Activated T-cell treated with anti-CD3 and anti-CD28 coated beads for 24 hours (primary cell): ENCODE data around the gene UTS2B.

Experiments used
- DNase-seq: peaks from one replicate; pipeline ENCODE4 v3.0.0-alpha.2; 2020; ENCODE audit warnings: low read depth

Gene UTS2B

DNA sequence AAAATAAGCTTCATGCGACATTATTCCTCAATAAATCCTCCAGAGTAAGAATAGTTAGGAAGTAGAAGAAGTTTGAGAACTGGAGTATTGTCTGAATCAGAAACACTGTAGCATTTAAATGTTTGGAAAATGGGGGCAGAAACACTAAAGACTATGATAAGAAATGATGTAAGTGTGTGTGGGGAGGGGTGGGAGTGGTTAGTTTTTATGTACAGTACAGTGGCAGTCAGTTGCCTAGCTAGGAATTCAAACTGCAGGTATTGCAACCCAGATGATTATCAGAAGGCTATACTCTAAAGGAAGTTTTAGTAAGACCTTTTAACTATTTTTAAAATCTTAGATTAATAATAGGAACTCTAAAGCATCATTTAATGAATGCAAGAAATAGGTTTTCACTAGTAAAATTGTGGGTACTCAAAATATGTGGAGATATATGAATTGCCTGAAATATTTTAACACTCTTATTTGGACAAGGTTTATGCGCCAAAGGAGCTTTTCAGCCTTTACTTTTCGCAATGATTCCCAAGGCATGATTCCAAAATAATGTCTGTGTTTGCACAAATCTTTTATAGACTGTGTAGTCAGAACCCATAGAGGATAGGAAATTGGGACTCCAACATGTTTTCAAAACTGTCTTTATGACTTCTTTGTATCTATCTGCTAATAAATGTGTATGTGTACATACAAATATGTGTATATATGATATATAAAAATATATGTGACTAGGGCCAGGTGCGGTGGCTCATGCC is 9.1 kb downstream of the UTS2B start:
- DNase-seq, result no peak

DNA sequence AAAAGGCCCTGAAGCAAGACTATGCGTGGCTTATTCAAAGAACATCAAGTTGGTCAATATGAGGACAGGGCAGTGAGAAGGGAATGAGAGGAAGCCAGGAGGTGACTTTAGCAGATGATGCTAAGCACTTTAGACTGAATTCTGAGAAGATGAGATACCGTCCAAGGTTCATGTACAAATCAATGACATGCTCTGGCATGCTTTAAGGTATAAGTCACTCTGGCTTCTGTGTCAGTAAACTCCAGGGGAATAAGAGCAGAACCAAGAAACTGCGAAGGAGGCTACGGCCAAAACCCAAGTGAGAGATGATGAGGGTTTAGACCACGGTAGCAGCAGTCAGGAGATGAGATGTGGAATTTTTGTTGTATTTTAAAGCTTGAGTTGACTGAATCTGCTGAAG is 10.0 kb downstream of the UTS2B start:
- DNase-seq, result no peak

DNA sequence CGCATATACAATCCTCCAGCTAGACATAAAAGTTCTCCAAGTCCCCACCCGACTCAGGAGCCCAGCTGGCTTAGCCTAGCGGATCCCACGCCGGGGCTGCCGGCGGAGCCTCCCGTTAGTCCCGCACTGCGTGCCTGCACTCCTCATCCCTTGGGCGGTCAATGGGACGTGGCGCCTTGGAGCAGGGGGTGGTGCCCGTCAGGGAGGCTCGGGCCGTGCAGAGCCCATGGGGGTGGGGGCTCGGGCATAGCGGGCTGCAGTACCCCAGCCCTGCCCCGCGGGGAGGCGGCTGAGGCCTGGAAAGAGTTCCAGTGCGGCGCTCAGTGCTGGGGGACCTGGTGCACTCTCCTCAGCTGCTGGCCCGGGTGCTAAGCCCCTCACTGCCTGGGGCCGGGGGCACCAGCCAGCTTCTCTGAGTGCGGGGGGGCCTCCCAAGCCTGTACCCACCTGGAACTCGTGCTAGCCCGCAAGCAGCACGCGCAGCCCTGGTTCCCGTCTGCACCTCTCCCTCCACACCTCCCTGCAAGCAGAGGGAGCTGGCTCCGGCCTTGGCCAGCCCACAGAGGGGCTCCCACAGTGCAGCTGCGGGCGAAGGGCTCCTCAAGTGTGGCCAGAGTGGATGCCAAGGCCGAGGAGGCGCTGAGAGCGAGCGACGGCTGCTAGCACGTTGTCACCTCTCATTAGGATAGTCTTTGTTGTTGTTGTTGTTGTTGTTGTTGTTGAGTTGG is 13.3 kb downstream of the UTS2B start:
- no peak for DNase-seq

DNA sequence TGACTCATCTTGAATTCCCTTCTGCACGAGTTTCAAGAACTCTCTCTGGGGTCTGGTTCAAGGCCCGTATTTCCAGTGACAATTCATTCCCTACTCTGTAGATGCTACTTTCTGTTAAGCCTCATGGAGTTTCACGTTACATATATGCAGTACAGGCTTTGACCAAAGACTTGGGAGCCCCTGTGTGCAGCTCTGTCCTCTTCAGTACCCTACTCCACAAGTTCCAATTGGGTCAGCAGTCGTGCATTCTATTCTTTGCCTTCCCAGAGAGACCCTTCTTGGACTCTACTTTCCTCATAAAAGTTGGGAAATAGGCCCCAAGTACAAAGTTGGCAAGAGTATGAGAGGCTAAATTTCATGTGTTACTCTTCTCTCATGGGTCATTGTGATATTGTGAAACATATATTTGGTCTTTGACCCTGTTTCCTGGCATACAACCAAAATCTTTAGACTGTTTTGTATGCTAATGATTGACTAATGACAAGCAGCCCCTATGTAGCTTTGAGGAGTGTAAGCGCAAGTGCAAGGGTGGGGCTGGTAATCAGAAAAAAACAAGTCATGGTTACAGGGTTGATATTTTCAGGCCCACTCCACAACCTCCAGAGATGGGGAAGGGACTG is 16.1 kb downstream of the UTS2B start:
- DNase-seq, result no peak

DNA sequence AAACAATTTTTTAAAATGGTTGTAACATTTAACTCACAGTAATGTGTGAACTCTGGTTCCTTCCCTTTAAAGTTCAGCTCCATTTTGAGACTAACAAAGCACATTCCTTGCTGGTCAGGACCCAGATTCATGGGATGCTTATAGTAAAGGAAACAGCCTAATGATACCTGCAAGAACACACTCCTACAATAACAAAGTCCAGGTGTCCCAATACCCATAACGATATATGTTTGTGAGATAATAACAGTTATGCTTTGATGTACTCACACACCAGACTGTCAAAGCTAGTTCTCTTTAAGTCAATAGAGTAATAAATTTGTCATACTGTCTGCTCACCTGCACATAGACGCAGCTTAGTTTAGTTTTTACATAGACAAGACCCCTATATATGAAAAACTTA is 17.0 kb downstream of the UTS2B start:
- DNase-seq, result no peak

DNA sequence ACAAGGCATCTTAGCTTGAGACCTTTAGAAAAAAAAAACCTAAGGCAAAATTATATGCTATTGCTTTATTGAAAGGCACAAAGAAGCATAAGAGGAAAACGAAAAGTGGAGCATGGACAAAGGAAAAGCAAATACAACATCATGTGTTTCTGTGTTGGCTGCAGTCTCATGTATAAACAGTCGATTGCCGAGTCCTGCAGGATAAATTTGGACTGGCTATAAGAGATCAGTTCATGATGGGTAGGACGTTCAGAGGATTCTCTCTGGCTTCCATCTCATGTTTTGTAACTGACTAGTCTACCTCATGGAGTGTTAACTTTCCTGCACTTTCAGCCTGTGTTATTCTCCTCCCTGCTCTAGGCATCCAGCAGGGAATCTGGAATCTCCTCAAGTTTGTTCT is 23.0 kb downstream of the UTS2B start:
- no peak for DNase-seq

DNA sequence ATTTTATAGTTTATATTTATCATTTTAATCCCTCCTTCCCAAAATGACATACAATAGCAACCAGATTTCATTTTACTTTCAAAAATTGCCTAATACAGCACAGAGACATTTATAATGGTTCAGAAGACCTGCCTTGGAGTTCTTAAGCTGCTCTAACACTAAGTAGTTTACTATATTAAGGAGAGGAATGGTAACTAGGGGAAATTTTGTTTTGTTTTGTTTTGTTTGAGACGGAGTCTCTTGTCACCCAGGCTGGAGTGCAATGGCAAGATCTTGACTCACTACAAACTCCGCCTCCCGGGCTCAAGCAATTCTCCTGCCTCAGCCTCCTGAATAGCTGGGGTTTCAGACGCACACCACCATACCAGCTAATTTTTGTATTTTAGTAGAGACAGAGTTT is 23.9 kb downstream of the UTS2B start:
- DNase-seq, result no peak

DNA sequence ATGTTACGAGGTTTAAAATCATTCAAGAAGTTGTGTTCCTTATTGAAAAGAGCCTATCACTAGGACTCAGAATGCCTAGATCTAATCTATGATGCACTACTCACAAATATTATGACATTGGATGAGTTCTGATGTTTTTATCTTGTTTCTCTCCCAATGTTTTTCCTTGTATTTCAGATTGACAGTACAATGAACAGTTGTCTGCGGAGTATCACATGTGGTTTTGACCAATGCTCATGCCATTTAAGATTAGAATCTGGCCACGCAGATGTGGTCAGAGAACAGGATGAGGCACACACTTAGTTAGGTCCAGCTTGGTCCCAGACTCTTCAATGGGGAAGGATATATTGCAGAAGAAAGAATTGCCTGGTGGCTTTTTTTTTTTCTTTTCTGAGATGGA is 26.7 kb downstream of the UTS2B start:
- DNase-seq, result no peak

DNA sequence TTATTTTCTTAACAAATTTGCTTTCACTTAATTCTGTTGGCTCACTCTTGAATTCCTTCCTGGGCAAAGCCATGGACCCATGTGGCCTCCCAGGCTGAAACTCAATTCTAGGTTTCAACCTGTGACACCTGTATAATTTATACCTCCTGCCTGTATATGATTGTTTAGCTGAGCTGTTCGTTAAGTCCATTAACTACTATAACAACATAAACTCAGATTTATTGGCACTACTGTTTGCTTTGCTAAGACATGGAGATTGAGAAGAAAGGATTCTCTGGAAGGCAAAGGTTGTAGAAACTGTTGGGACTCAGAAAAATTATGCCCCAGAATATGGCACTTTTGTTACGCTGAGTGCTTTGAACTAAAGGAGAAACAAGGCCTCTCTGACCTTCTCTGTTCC is 27.9 kb downstream of the UTS2B start:
- DNase-seq, result no peak

DNA sequence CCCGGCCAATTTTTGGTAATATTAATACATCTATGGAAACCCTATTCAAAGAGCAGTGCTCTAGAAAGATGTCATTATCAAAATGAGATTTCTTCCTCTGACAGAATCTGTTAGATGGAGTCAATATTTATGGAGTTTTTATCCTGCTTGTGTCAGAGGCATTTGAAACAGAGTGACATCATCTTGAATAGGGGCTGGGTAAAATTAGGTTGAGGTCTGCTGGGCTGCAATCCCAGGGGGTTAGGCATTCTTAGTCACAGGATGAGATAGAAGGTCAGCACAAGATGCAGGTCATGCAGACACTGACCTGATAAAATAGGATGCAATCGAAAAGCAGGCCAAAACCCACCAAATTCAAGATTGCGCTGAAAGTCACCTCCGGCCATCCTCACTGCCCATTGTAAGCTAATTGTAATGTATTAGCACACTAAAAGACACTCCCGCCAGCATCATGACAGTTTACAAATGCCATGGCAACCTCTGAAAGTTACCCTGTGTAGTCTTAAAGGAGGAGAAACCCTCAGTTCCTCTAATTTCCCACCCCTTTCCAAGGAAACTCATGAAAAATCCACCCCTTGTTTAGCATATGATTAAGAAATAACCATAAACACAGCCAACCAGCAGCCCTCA is 28.4 kb downstream of the UTS2B start:
- no peak for DNase-seq

DNA sequence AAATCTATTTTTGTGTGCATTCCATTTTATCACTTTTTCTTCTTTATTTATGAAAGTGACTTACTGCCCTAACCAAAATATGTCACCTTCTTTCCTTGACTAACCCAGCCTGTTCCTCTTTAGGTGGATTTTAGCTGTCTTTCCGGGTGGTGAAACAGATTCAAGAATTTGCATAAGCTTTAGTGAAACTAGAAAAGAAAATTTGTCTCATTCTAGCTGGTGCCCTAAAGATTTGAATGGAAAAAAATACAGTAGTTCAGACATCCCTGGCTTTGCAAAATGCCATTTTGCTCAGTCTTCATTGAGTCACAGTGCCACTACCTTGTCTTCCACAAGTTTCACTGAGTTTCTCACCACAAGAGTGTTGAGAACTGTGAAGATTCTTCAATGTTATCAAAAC is 29.3 kb downstream of the UTS2B start:
- no peak for DNase-seq

DNA sequence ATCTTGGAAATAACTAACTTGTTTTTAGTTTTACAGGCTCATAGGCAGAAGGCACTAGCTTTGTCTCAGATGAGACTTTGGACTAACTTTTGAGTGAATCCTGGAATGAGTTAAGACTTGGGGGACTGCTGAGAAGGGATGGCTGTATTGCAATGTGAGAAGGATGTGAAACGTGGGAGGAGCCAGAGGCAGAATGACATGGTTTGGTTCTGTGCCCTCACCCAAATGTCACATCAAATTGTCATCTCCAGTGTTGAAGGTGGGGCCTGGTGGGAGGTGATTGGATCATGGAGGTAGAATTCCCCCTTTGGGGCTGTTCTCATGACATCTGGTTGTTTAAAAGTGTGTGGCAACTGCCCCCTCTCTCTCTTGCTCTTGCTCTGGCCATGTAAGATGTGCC is 29.9 kb downstream of the UTS2B start:
- DNase-seq, result no peak

DNA sequence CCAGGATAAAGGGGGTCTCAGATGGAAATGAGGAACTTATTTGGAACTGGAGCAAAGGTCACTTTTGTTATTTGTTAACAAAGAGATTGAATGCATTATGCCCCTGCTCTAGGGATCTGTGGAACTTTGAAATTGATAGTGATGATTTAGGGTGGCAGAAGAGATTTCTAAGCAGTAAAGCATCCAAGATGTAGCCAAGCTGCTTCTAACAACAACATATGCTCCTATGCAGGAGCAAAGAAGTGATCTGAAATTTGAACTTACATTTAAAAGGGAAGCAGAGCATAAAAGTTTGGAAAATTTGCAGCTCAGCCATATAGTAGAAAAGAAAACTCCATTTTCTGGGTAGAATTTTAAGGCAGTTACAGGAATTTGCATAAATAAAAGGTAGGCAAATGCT is 31.5 kb downstream of the UTS2B start:
- DNase-seq, result no peak

DNA sequence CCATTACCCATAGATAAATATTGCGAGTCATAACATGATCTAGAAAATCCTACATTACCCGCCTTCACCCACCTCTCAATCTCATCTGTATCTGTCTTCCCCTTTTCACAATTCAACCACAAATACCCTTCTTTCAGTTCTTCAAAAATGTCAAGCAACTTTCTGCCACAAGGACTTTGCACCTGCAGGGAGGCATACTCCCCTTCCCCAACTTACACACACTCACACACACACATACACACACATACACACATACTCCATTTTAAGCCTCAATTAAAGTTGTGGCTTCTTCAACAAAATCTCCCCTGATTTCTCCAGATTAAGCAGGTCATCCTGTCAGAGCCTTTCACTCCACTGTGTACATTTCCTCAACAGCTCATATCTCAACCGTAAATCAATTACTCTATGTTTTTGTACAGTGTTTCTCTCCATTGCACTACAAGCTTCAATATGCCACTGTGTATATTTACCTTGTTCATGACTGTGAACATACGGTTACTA is 34.2 kb downstream of the UTS2B start:
- DNase-seq, result no peak

DNA sequence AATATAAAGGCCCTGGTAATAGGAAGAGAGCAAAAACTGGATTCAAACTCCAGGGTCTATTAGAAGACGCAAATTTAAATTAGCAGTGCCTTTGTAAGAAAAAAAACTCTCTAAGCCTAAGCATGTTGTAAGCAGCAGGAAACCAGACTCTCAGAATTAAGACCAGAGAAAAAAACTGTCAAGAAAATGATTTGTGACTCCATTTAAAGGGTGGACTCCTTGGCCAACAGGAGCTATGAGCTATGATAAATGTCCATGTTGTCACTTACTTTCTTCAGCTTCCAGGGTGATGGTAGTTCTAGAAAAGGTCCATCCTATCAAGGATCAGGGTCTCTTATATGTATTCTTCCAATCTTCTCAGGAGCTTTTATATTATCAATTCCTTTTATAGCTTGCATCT is 36.0 kb downstream of the UTS2B start:
- no peak for DNase-seq

DNA sequence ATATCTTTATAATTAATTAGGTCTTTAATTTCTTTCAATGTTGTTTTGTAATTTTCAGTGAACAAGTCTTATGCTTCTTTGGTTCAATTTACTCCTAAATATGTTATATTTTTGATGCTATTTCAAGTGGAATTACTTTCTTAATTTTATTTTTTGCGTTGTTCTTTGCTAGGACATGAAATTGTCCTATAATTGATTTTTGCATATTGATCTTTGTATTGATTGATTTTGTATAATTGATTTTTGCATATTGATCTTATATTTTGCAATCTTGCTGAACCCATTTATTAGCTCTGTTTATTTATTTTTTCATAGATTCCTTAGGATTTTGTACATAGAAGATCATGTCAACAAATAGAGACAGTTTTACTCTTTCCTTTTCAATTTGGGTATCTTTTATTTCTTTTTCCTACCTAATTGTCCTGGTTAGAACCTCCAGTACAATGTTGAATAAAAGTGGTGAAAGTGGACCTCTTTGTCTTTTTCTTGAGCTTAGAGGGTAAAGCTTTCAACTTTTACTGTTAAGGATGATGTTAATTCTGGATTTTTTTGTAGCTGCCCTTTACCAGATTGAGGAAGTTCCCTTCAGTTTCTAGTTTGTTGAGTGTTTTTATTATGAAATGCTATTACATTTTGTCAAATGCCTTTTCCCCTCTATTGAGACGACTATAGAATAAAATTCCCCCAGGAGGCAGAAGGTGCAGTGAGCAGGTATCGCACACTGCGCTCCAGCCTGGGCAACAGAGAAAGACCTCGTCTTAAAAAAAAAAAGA is 37.9 kb downstream of the UTS2B start:
- no peak for DNase-seq

DNA sequence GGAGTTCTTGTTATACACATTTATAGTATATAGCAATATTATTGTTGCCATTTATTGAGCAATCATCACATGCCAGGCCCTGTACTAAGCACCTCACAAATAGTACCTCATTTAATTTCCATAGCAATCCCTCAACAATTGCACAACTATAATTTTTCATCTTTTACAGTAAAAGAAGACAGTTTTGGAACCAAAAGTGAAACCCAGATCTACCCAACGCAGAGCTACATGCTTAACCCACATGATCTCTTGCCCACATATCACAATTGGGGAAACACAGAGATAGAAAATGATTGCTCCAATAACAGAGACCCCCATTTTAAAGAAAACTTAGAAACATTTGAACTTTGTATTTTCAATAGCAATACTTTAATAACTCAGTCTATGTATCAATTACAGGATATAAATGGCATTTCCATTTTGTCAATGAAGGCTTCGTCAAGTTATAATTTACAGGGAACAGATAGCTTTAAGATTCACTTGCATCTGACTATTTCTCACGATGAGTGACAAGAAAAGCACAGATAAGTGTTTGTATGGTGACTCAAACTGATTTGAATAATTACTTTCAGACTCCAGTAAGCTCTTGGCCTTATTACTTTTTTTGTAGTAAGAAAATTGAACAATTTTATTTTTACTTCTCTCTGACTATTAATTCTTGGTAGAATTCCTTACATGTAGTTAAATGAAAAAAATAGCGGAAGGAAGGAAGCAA is 39.9 kb downstream of the UTS2B start:
- DNase-seq, result no peak

DNA sequence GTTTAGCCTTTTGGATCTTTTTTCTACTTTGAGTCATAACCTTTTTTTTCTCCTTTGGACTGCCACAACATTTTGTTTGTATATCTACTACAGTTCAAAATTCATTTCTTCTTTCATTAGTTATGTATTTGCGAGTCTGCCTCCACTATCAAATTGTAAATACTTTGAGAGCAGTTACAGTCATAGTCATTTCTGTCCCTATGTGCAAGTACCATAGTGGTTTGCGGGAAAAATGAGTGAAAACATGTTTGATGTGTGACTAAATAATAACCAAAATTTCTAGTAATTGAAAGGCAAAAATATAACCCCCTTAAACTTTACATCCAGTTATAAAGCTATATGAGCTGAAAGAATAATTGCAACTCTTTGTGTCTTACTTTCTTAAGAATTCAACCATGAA is 46.9 kb downstream of the UTS2B start:
- DNase-seq, result no peak

DNA sequence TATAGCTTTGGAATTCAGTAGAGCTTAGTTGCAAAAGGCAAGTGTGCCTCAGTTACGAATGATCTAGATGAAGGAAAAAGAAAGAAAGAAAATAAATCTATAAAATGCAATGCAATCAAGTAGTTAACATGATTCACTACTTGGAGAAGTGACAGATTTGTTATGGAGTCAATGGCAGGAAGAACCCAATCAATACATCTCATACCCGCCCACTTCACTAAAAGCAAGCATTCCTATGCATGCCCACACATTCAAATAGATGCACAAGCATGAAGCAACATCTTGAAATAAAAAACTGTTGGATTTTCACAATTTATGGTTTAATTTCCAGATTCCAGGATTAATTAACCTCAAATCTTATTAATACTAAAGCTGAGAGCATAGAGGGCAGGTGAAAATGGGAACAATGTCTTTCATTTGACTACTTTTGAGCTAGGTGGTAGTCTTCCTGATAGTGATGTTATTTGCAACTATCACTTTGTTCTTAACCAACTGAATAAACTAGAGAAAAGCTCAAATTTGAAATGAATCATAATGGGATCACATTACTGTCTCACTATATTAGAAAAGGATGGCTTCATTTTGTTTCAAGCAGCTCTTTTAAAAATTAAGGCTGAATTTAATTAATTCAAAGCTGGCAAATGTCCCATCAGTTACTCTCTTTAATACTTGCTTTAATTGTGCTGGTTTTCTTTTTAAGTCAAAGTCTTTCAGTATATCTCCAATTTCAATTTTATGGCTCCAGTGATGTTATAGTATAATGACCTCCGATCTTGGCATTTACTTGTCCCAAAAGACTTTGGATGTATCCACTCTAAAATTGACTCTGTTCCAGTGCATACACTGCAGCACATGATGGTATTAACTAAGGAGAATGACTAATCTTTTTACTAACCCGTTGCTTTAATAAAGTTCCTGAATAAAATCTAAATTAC is 47.8 kb downstream of the UTS2B start:
- no peak for DNase-seq

DNA sequence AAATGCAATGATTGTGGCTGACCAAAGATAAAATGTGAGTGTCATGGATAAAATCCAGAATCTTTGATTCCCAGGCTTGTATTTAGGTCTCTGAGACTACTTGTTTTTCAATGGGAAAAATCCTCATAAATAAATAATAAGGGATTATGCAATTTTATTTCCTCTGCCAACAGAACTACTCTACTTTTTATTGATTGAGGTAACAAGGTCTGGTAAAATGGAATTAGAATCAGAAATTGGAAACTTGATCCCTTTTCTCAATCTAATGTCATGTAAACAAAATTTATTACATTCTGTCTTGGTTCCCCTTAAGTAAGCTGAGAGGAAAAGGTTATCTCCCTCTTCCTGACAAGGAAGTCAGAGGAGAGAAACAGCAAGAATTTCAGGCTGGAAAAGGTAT is 49.4 kb downstream of the UTS2B start:
- no peak for DNase-seq
